Sigmoid colon (tissue), 7 donors: Measurements from ENCODE around the gene ZMYM1. TPM values are rescaled to one million over a fixed set of nuclear protein-coding genes. Genes with fewer than 3 reads are reported as not detected.
"Not testable (repeated sequence)": the region's sequence is repeated elsewhere in the genome, so short reads cannot be mapped to it uniquely, and the experiment has no call there.

ENCODE experiments used
- DNase-seq: peaks from one replicate; pipeline ENCODE4 v3.0.0-alpha.2; 2019
- H3K27ac ChIP-seq, 4 donors: fragments of 200-600 bp; sonication (generic); one replicate each; pipeline ENCODE4 v1.5.1; 2016 to 2019; ENCODE audit warnings: mild to moderate bottlenecking in 1 of 4
- H3K27me3 ChIP-seq, 3 donors: fragments of 200-600 bp; sonication (generic); one replicate each; pipeline ENCODE4 v1.5.1; 2019; ENCODE audit warnings: mild to moderate bottlenecking in 1 of 3
- H3K36me3 ChIP-seq, 4 donors: fragments of 200-600 bp; sonication (generic); one replicate each; pipeline ENCODE4 v1.5.1; 2016 to 2019
- H3K4me1 ChIP-seq, 4 donors: fragments of 200-600 bp; sonication (generic); one replicate each; pipeline ENCODE4 v1.5.1; 2017 to 2019
- H3K4me3 ChIP-seq, 4 donors: fragments of 200-600 bp; sonication (generic); one replicate each; pipeline ENCODE4 v1.5.1; 2017 to 2019; ENCODE audit warnings: mild to moderate bottlenecking in 2 of 4, moderate library complexity in 1 of 4
- H3K9me3 ChIP-seq, 4 donors: fragments of 200-600 bp in 3 of 4; sonication (generic) in 3 of 4; one replicate each; pipeline versions ENCODE4 v1.5.1 to v1.6.1; 2013 to 2019
- EP300 ChIP-seq, 4 donors: sonication (generic); formaldehyde crosslinking; IDR thresholded peaks; one replicate each; pipeline ENCODE4 v1.6.1; 2017; ENCODE audit warnings: antibody characterized with exemption in 4 of 4
- POLR2A ChIP-seq, 2 donors: fragments of 450-650 bp; IDR thresholded peaks; one replicate each; pipeline ENCODE4 v1.6.1; 2016; ENCODE audit warnings: antibody characterized with exemption in 2 of 2, mild to moderate bottlenecking in 2 of 2, moderate library complexity in 2 of 2
- POLR2AphosphoS5 ChIP-seq, 4 donors: sonication (generic); formaldehyde crosslinking; IDR thresholded peaks; one replicate each; pipeline ENCODE4 v1.6.1; 2017; ENCODE audit warnings: antibody characterized with exemption in 4 of 4
- whole genome bisulfite sequencing, 2 donors: extraction: QIAGEN DNeasy Blood & Tissue Kit; methylation state at CpG; one replicate each; pipeline ENCODE4 v1.1.7; 2013; 5-methylcytosine and 5-hydroxymethylcytosine counted together
- intact Hi-C: fragments of 100-400 bp; cut with DNase I; formaldehyde crosslinking; loops from one replicate; pipeline ENCODE4 v1.15.1; 2023
- polyA plus RNA-seq, 3 donors: library from polyadenylated mRNA; stranded (reverse); fragments of 200-250 nt; gene quantifications; one replicate each; pipeline ENCODE4 v1.2.3, GENCODE V29; 2013
- total RNA-seq, 4 donors: library from RNA; depleted of rRNA; stranded (reverse); fragments of >200 nt; gene quantifications; one replicate each; pipeline ENCODE4 v1.1.0, GENCODE V29; 2016
- TF ChIP-seq, protein P1 (sequence below), 4 experiments: fragments of 450-650 bp in 3 of 4; fragments of 200-600 bp in 1 of 4; IDR thresholded peaks; one replicate each; pipeline ENCODE4 v1.5.1; 2016 to 2019; ENCODE audit warnings: antibody characterized with exemption in 4 of 4, mild to moderate bottlenecking in 3 of 4, moderate library complexity in 2 of 4
- donor health status: healthy with polysubstance abuse.
- donor health status: Bipolar disorder and iron deficiency.
- donor health status: healthy.

ZMYM1 gene
- total and polyA plus RNA-seq, 7 donors = 1.8 to 29.6 (median 13.0) TPM

- WGBS, 2 donors = 93 to 94% methylated on average over 3 of the region's 3 CpGs
- no peak for TF ChIP-seq POLR2AphosphoS5 (IDR thresholded peaks at IDR 0.05)
- TF ChIP-seq, protein P1, sequence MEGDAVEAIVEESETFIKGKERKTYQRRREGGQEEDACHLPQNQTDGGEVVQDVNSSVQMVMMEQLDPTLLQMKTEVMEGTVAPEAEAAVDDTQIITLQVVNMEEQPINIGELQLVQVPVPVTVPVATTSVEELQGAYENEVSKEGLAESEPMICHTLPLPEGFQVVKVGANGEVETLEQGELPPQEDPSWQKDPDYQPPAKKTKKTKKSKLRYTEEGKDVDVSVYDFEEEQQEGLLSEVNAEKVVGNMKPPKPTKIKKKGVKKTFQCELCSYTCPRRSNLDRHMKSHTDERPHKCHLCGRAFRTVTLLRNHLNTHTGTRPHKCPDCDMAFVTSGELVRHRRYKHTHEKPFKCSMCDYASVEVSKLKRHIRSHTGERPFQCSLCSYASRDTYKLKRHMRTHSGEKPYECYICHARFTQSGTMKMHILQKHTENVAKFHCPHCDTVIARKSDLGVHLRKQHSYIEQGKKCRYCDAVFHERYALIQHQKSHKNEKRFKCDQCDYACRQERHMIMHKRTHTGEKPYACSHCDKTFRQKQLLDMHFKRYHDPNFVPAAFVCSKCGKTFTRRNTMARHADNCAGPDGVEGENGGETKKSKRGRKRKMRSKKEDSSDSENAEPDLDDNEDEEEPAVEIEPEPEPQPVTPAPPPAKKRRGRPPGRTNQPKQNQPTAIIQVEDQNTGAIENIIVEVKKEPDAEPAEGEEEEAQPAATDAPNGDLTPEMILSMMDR (IDR thresholded peaks at IDR 0.05) = no peak
- no peak for TF ChIP-seq POLR2A (IDR thresholded peaks at IDR 0.05)
- Histone ChIP-seq H3K36me3 (no peaks in the 10 kb centered on the region), H3K27ac (no peak overlapping the region), H3K27me3 (no peaks in the 10 kb centered on the region), H3K4me3 (no peak overlapping the region), H3K4me1 (no peaks in the 10 kb centered on the region), H3K9me3 (no peaks in the 10 kb centered on the region)
- intact Hi-C loops = no loop called here
- DNase-seq = no peak
Measured at GRCh38 chr1:35053433-35053832, 25.8 kb upstream of the ZMYM1 start.

DNA sequence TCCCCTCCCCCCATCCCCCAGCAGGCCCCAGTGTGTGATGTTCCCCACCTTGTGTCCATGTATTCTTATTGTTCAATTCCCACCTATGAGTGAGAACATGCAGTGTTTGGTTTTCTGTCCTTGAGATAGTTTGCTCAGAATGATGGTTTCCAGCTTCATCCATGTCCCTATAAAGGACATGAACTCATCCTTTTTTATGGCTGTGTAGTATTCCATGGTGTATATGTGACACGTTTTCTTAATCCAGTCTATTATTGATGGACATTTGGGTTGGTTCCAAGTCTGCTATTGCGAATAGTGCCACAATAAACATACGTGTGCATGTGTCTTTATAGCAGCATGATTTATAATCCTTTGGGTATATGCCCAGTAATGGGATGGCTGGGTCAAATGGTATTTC lies 24.9 kb upstream of the ZMYM1 start:
- H3K4me3 ChIP-seq, intact Hi-C loops, H3K9me3 ChIP-seq, H3K27ac ChIP-seq, H3K27me3 ChIP-seq, H3K36me3 ChIP-seq, DNase-seq, H3K4me1 ChIP-seq: not testable (repeated sequence)
- WGBS, 2 donors = 27 to 64% methylated on average over 3 of the region's 3 CpGs

DNA sequence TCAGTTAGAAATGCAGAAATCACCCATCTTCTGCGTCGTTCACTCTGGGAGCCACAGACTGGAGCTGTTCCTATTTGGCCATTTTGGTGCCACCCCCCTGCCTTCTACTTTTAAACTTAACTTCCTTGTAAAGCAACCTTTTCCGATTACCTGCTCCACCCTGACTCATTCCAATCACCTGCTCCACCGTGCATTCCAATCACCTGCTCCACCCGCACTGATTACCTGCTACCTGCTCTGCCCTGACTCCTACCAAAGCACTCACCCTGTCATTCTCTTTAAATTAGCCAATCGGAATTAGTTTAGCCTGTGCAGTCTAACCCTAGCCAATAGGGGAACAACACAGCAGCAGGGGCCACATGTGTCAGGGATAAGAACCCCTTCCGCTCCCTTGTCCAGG lies 20.9 kb upstream of the ZMYM1 start:
- intact Hi-C loops, H3K27me3 ChIP-seq, DNase-seq, H3K9me3 ChIP-seq, H3K4me1 ChIP-seq, H3K4me3 ChIP-seq, H3K36me3 ChIP-seq, H3K27ac ChIP-seq: not testable (repeated sequence)
- WGBS, 2 donors = 60 to 86% methylated on average over 7 of the region's 7 CpGs

DNA sequence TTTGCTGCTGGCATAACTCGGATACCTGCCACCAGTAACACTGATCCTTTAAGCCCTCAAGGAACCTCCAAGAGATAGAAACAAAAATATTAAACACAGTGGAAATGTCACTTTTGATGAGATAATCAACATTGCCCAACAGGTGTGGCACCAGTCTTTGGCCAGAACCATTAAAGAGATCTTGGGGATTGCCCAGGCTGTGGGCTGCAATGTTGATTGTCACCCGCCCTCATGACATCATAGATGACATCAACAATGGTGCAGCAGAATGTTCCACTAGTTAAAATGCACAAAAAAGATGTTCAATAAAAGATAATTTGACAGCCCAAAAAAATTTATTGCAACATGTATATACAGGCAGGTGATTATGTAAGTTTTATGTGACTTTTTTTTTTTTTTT lies 20.2 kb upstream of the ZMYM1 start:
- no peak for TF ChIP-seq EP300 (IDR thresholded peaks at IDR 0.05)
- no peak for TF ChIP-seq POLR2AphosphoS5 (IDR thresholded peaks at IDR 0.05)
- TF ChIP-seq POLR2A (IDR thresholded peaks at IDR 0.05) = no peak
- TF ChIP-seq, protein P1 (IDR thresholded peaks at IDR 0.05) = no peak
- 68 to 83% methylated on average over 2 of the region's 2 CpGs for WGBS, 2 donors
- no peak overlapping the region for H3K27ac ChIP-seq
- no peak for DNase-seq
- H3K9me3 ChIP-seq = no peaks in the 10 kb centered on the region
- no peak overlapping the region for H3K4me3 ChIP-seq
- H3K36me3 ChIP-seq = no peaks in the 10 kb centered on the region
- H3K4me1 ChIP-seq = no peaks in the 10 kb centered on the region
- H3K27me3 ChIP-seq = no peaks in the 10 kb centered on the region
- intact Hi-C loops = no loop called here

DNA sequence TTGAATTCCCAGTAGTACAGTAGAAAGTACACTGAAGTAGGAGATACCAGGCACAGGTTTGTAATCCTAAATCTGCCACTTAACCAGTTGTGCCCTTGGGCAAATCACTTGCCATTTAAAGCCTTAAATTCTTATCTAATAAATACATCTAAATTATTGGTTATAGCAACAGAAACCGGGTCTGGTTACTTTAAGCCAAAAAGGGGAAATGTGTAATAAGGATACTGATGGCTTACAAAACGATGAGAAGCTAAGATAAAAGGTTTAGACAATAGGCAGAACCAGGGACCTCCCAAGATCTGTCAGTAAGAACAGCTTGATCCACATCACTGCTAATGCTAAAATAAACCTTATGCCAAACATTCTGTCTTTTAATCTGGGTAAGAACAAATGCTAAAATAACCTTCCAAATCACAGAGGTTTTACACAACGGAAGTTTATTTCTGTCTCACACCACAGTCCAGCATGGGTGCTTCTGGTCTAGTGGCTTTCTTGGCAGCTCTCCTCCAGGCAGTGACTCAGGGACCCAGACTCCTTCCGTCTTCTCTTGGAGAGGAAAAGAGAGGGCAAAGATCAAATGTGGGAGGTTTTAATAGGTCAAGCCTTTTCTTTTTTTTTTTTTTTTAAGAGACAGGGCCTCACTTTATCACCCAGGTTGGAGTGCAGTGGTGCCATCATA lies 16.5 kb upstream of the ZMYM1 start:
- no peak overlapping the region for H3K4me3 ChIP-seq
- TF ChIP-seq POLR2AphosphoS5 (IDR thresholded peaks at IDR 0.05) (no peak), EP300 (IDR thresholded peaks at IDR 0.05) (no peak), POLR2A (IDR thresholded peaks at IDR 0.05) (no peak)
- TF ChIP-seq, protein P1 (IDR thresholded peaks at IDR 0.05) = no peak
- H3K9me3 ChIP-seq = no peaks in the 10 kb centered on the region
- intact Hi-C loops = no loop called here
- WGBS, 2 donors = 40 to 56% methylated on average over 4 of the region's 4 CpGs
- no peak overlapping the region for H3K27ac ChIP-seq
- no peaks in the 10 kb centered on the region for H3K36me3 ChIP-seq
- H3K4me1 ChIP-seq = no peaks in the 10 kb centered on the region
- no peaks in the 10 kb centered on the region for H3K27me3 ChIP-seq
- DNase-seq = no peak

GRCh38 chr1:35064265-35064664 lies 14.9 kb upstream of the ZMYM1 start:
- TF ChIP-seq POLR2A (IDR thresholded peaks at IDR 0.05) (no peak), POLR2AphosphoS5 (IDR thresholded peaks at IDR 0.05) (no peak), EP300 (IDR thresholded peaks at IDR 0.05) (no peak)
- TF ChIP-seq, protein P1 (IDR thresholded peaks at IDR 0.05) = no peak
- no peak for DNase-seq
- no peak overlapping the region for H3K27ac ChIP-seq
- H3K9me3 ChIP-seq = no peaks in the 10 kb centered on the region
- no peak overlapping the region for H3K4me3 ChIP-seq
- 61 to 85% methylated on average over 2 of the region's 2 CpGs for WGBS, 2 donors
- intact Hi-C loops = no loop called here
- no peaks in the 10 kb centered on the region for H3K36me3 ChIP-seq
- no peaks in the 10 kb centered on the region for H3K4me1 ChIP-seq
- no peaks in the 10 kb centered on the region for H3K27me3 ChIP-seq
